Measurements from ENCODE around the gene KCNJ6. TPM values are rescaled to one million over a fixed set of nuclear protein-coding genes. Genes with fewer than 3 reads are reported as not detected.

Gene KCNJ6
- total RNA-seq, 1 experiment from 2014 or later: 1.2 TPM

DNA sequence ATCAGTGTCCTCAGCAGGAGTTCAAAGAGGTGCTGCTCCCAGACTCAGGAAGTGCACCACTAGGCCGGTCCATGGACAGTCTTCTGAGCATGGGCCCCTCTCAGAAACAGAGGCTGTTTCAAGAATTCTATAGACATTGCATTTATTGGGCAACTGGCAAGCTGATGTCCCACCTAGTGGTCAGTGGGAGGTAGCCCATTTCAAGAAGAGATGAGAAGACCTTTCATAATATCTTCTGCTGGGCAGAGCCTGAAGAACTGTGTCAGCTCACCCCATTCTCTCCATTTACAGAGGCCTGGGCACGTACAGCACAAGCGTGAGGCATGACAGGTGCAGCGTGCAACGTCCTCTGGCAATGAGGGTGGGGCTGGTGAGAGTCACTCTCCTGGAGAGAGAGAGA lies 333.7 kb downstream of the KCNJ6 start:
- Histone ChIP-seq H3K18ac (ENCODE audit: insufficient read length, low read depth, low read length) (no peak overlapping the region), H3K9ac (ENCODE audit: extremely low read depth, insufficient read length, low read length) (no peak overlapping the region), H2BK12ac (ENCODE audit: insufficient read length, low read depth, low read length) (no peak overlapping the region), H3K9me3 (ENCODE audit: control insufficient read depth, low read depth, low read length) (peaks cover 19% of the 10 kb centered on the region), H3K14ac (ENCODE audit: insufficient read depth, low read length) (no peak overlapping the region), H3K79me2 (ENCODE audit: insufficient read depth, low read length) (no peaks in the 10 kb centered on the region; the same call in 1 of the 2 replicates), H4K8ac (replicated peaks; ENCODE audit: insufficient read length, low read depth, low read length) (no peak overlapping the region), H3K4me1 (ENCODE audit: insufficient read depth, low read length) (no peaks in the 10 kb centered on the region), H4K5ac (ENCODE audit: insufficient read length, low read depth, low read length) (no peak overlapping the region), H4K20me1 (ENCODE audit: control insufficient read depth, insufficient read depth, insufficient read length) (no peaks in the 10 kb centered on the region), H3K23me2 (ENCODE audit: insufficient read length, low read depth, low read length, poor library complexity, severe bottlenecking) (no peaks in the 10 kb centered on the region), H3K27me3 (ENCODE audit: insufficient read depth, low read length) (no peaks in the 10 kb centered on the region), H3K4ac (ENCODE audit: low read depth, low read length) (no peak overlapping the region), H3K4me2 (ENCODE audit: insufficient read depth, insufficient read length, low read length) (no peak overlapping the region), H2BK120ac (ENCODE audit: low read depth, low read length, poor library complexity, severe bottlenecking) (no peak overlapping the region), H2BK5ac (ENCODE audit: insufficient read length, low read length) (no peak overlapping the region), H2AK5ac (ENCODE audit: insufficient read length, low read length) (no peak overlapping the region), H2BK20ac (ENCODE audit: low read depth, low read length, poor library complexity, severe bottlenecking) (no peak overlapping the region), H2BK15ac (ENCODE audit: low read depth, low read length) (no peak overlapping the region), H2AFZ (ENCODE audit: low read length) (no peak overlapping the region), H3T11ph (ENCODE audit: low read length) (no peak overlapping the region), H4K91ac (ENCODE audit: insufficient read length, low read depth, low read length) (no peak overlapping the region), H3K27ac (ENCODE audit: insufficient read length, low read depth, low read length) (no peak overlapping the region), H3K23ac (ENCODE audit: insufficient read length, low read depth, low read length) (no peak overlapping the region), H3K79me1 (ENCODE audit: insufficient read depth, low read depth, low read length, poor library complexity, severe bottlenecking) (no peaks in the 10 kb centered on the region), H3K56ac (ENCODE audit: insufficient read length, low read depth, low read length) (no peak overlapping the region)
- H3K4me1 Mint-ChIP-seq: no peaks in the 10 kb centered on the region
- TF ChIP-seq CTCF (conservative IDR thresholded peaks at IDR 0.05): peak; percentile 60
- peaks cover 31 to 34% of the 10 kb centered on the region in 2 experiments for H3K9me3 Mint-ChIP-seq
- no peaks in the 10 kb centered on the region for H3K27me3 Mint-ChIP-seq (ENCODE audit: low read depth)
- WGBS (ENCODE audit: extremely low coverage, insufficient read length, low lambda C conversion rate): no CpG with 5 or more reads among the region's 5 CpGs
- H3K27ac Mint-ChIP-seq: no peak overlapping the region
- H3K36me3 Mint-ChIP-seq (ENCODE audit: insufficient read depth in 1 of 3, low read depth in 3 of 3): peaks cover 16 to 32% (median 16%) of the 10 kb centered on the region in 3 experiments
- no peak for DNase-seq
- H3K4me3 Mint-ChIP-seq: no peak overlapping the region

Measured in H9 (cell line).